T-cell (primary cell): ENCODE data around the gene POMZP3. TPM values are rescaled to one million over a fixed set of nuclear protein-coding genes. Genes with fewer than 3 reads are reported as not detected.
"Not testable (repeated sequence)": the region's sequence is repeated elsewhere in the genome, so short reads cannot be mapped to it uniquely, and the experiment has no call there.

Source experiments
- ATAC-seq, 4 experiments: fragments of 200-7000 bp in 3 of 4; fragments of 150-1000 bp in 1 of 4; cut with Tn5 transposase; replicated peaks in 1 of 4; 1 replicate in 3 of 4; 2 replicates in 1 of 4; pipeline ENCODE4 v1.10.0; 2021; ENCODE audit warnings: moderate library complexity in 3 of 4, mild to moderate bottlenecking in 2 of 4, moderate number of reproducible peaks in 1 of 4
- CTCF ChIA-PET, 2 donors: fragments of 300-600 bp; sonication (Branson Sonifier 250); formaldehyde crosslinking; loops; one replicate each; lab custom pipeline; 2022; ENCODE audit warnings: antibody characterized with exemption in 2 of 2; lab: Charles Lee
- POLR2A ChIA-PET, 2 donors: fragments of 300-600 bp; sonication (Branson Sonifier 250); formaldehyde crosslinking; loops; one replicate each; lab custom pipeline; 2022; ENCODE audit warnings: antibody characterized with exemption in 2 of 2; lab: Charles Lee
- DNase-seq, 35 experiments: peaks; one replicate each; pipeline versions ENCODE4 v3.0.0 to v3.0.0-alpha.2; 2013 to 2023
- H3K27ac ChIP-seq: one replicate; pipeline ENCODE4 v1.5.1; 2013; ENCODE audit warnings: low read length
- H3K27me3 ChIP-seq, 2 experiments: replicated peaks in 1 of 2; 1 replicate in 1 of 2; 2 replicates in 1 of 2; pipeline versions ENCODE4 v1.6.1 to v1.7.0; 2013; ENCODE audit warnings: low read length in 1 of 2, mixed read lengths in 1 of 2; ENCODE audit not compliant: control insufficient read depth in 2 of 2, insufficient read depth in 2 of 2; ENCODE audit errors: extremely low read depth in 1 of 2
- H3K36me3 ChIP-seq, 2 donors: 1 replicate in 1 of 2; 2 replicates in 1 of 2; pipeline versions ENCODE4 v1.6.1 to v1.7.0; 2013; ENCODE audit warnings: low read length in 1 of 2; ENCODE audit not compliant: control insufficient read depth in 2 of 2, insufficient read depth in 1 of 2; ENCODE audit errors: extremely low read depth in 1 of 2
- H3K4me1 ChIP-seq, 2 experiments: 1 replicate in 1 of 2; 2 replicates in 1 of 2; pipeline versions ENCODE4 v1.6.1 to v1.7.0; 2013; ENCODE audit warnings: low read length in 2 of 2, mixed read lengths in 1 of 2; ENCODE audit not compliant: insufficient read depth in 2 of 2, control insufficient read depth in 1 of 2; ENCODE audit errors: extremely low read depth in 1 of 2
- H3K4me3 ChIP-seq, 2 donors: 1 replicate in 1 of 2; 2 replicates in 1 of 2; pipeline versions ENCODE4 v1.5.1 to v1.7.0; 2013; ENCODE audit warnings: mild to moderate bottlenecking in 2 of 2, low read length in 1 of 2, moderate library complexity in 1 of 2; ENCODE audit not compliant: control insufficient read depth in 1 of 2; ENCODE audit errors: extremely low read depth in 1 of 2
- H3K9me3 ChIP-seq: 2 replicates; pipeline ENCODE4 v1.7.0; 2013
- H3K27ac Mint-ChIP-seq, 2 donors: one replicate each; pipeline ENCODE4 v1.8.0; 2020 to 2021; ENCODE audit warnings: mild to moderate bottlenecking in 2 of 2, mixed read lengths in 2 of 2
- H3K27me3 Mint-ChIP-seq, 2 donors: one replicate each; pipeline ENCODE4 v1.8.0; 2021 to 2022; ENCODE audit warnings: mixed read lengths in 2 of 2
- H3K36me3 Mint-ChIP-seq: one replicate; pipeline ENCODE4 v1.8.0; 2021; ENCODE audit warnings: mixed read lengths
- H3K4me1 Mint-ChIP-seq, 3 donors: one replicate each; pipeline ENCODE4 v1.8.0; 2020 to 2022; ENCODE audit warnings: mixed read lengths in 3 of 3, mild to moderate bottlenecking in 1 of 3
- H3K4me3 Mint-ChIP-seq, 3 donors: one replicate each; pipeline ENCODE4 v1.8.0; 2020 to 2022; ENCODE audit warnings: mild to moderate bottlenecking in 3 of 3, mixed read lengths in 3 of 3, moderate library complexity in 3 of 3
- H3K9me3 Mint-ChIP-seq, 3 donors: one replicate each; pipeline ENCODE4 v1.8.0; 2020 to 2022; ENCODE audit warnings: mixed read lengths in 3 of 3
- WGBS: methylation state at CpG from one replicate; pipeline ENCODE4 v1.1.5; 2013; ENCODE audit warnings: missing lambda C conversion rate; ENCODE audit not compliant: insufficient coverage; 5-methylcytosine and 5-hydroxymethylcytosine counted together
- total RNA-seq, 35 experiments: library from RNA in 6 of 35; stranded (reverse) in 6 of 35; fragments of 120-200 nt in 1 of 35; gene quantifications; one replicate each; pipeline versions ENCODE4 v1.2.1 to v1.2.4 and lab custom pipeline; 2013 to 2026

The POMZP3 gene
- total RNA-seq, 5 donors from 2014 or later (not counting 1 experiment from before 2014, with no cell fraction given) = 18.6 to 35.7 (median 19.4) TPM

DNA sequence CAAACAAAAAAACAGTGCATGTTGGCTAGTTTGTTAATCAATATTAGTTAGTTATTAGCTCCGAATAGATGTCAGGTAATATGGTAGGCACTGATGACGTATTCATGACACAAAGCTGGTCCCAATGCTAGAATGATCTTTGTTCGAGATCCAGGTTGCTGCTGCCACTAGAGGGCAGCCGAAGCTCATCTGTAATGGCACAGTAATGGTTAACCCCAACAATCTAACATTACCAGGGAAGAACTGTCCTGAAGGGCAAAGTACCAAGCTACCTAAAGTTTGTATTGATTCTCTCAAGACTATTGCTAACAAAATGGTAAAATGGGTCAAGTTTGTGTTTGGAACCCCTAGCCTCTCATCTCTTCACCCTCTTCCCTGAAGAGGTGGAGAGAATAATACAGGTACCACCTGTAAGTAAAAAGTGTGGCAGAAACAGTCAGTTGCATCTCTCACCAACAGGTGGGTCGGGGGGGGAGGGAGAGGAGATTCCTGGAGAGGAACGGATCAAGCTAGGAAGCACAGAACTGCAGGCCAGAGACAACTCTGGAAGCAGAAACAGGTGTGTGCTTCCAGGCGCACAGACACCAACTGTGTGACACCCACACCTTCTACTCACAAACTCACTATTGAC is 10.1 kb upstream of the POMZP3 start:
- peak in 1 of 35 experiments; percentile 9 for DNase-seq
- H3K9me3 Mint-ChIP-seq, H3K4me3 ChIP-seq, H3K36me3 ChIP-seq, H3K9me3 ChIP-seq, H3K4me1 Mint-ChIP-seq, H3K27me3 Mint-ChIP-seq, H3K4me3 Mint-ChIP-seq, H3K4me1 ChIP-seq, H3K27me3 ChIP-seq, H3K36me3 Mint-ChIP-seq, CTCF ChIA-PET, H3K27ac Mint-ChIP-seq, H3K27ac ChIP-seq: not testable (repeated sequence)
- WGBS = no CpG with 5 or more reads among the region's 7 CpGs
- ATAC-seq = peak; percentile 63 to 86 (median 79)
- POLR2A ChIA-PET = interaction anchor here in 1 of 2 donors (0.7 kb wide), 1 partner anchor 1132 kb away, joined by 3 read pairs; no protein-coding TSS in a partner anchor

DNA sequence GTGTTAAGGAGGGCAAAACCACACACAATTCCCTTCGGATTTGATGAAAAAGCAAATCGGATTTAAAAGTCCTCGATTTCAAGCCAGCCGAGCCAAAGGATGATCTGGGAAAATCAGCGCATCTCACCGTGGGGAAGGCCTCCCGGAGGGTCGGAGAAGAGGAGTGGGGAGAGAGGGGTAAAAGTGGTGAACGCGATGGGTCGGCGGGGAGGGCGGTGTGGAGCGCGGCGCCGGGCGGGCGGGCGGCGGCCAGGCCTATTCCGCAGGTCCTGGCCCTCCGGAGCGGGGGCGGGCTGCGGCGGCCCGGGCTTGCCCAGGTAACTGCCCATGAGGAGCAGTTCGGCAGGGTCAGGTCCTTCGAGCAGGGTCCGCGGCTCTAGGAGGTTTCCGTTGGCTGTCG is 498 bp downstream of the POMZP3 start:
- H3K36me3 ChIP-seq, CTCF ChIA-PET, H3K27me3 ChIP-seq, H3K9me3 ChIP-seq, H3K9me3 Mint-ChIP-seq, POLR2A ChIA-PET, H3K27me3 Mint-ChIP-seq, H3K4me1 ChIP-seq, H3K36me3 Mint-ChIP-seq: not testable (repeated sequence)
- peak overlapping the region; percentile 38 for H3K27ac ChIP-seq
- peak; percentile 50 to 59 (median 54) for ATAC-seq
- 0% methylated on average over 5 of the region's 34 CpGs for WGBS
- peaks cover 7 to 14% (median 13%) of the 10 kb centered on the region in 3 donors for H3K4me1 Mint-ChIP-seq
- peak overlapping the region; percentile 79 to 90 (median 81) for H3K4me3 Mint-ChIP-seq
- peak overlapping the region; percentile 82 to 89 for H3K27ac Mint-ChIP-seq
- DNase-seq = peak in 5 of 35 experiments; percentile 4 to 41 (median 10)
- H3K4me3 ChIP-seq = peak overlapping the region in 1 of 2 donors; percentile 41

GRCh38 chr7:76619439-76620190 is 7.5 kb downstream of the POMZP3 start:
- not testable (repeated sequence) for H3K27me3 Mint-ChIP-seq, H3K4me1 Mint-ChIP-seq

DNA sequence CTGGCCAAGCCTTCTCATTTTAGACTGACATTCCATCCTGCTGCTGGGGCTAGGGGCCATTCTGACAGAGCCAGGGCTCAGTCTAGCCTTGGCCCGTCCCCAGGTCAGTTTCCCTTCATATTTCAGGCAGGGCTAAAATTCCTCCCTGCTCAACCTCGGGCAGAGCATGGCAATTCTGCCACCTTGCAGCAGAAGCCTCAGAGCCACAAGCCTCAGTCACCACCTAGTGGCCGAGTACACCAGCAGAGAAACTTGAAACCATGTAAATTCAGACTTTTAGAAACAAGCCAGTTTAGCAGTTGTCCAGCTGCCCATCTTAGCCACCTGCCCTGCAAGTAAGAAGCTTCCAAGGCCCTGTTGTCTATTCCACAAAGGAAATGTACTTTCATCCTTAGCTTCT is 13.3 kb downstream of the POMZP3 start:
- H3K9me3 ChIP-seq, H3K4me3 ChIP-seq, H3K36me3 ChIP-seq, H3K4me3 Mint-ChIP-seq, H3K27ac ChIP-seq, CTCF ChIA-PET, H3K27me3 Mint-ChIP-seq, H3K9me3 Mint-ChIP-seq, H3K4me1 Mint-ChIP-seq, POLR2A ChIA-PET, H3K36me3 Mint-ChIP-seq, H3K27me3 ChIP-seq, H3K4me1 ChIP-seq, H3K27ac Mint-ChIP-seq: not testable (repeated sequence)
- peak in 1 of 4 experiments; percentile 39 for ATAC-seq
- peak in 4 of 35 experiments; percentile 4 to 28 (median 8) for DNase-seq
- WGBS = no CpG with 5 or more reads among the region's 3 CpGs

More at GRCh38 chr7:76619439-76620190, 7.5 kb downstream of the POMZP3 start:
- no CpG with 5 or more reads among the region's 13 CpGs for WGBS
- DNase-seq, H3K27ac ChIP-seq, H3K27ac Mint-ChIP-seq, POLR2A ChIA-PET, H3K4me1 ChIP-seq, CTCF ChIA-PET, H3K9me3 Mint-ChIP-seq, H3K4me3 ChIP-seq, H3K4me3 Mint-ChIP-seq, H3K27me3 ChIP-seq, H3K36me3 ChIP-seq, H3K36me3 Mint-ChIP-seq, H3K9me3 ChIP-seq, ATAC-seq: not testable (repeated sequence)

DNA sequence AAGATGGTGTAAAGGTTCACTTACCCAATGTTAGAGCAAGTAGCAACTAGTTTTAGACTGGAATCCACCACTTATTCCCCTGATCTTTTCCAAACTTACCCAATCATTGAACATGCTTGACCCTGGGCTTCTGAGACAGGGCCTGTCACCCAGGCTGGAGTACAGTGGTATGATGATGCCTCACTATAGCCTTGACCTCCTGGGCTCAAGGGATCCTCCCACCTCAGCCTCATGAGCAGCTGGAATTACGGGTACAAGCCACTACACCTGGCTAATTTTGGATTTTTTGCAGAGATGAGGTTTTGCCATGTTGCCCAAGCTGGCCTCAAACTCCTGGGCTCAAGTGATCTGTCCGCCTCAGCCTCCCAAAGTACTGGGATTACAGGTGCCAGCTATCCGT is 14.8 kb downstream of the POMZP3 start:
- H3K4me3 Mint-ChIP-seq, H3K27ac Mint-ChIP-seq, H3K36me3 Mint-ChIP-seq, H3K9me3 Mint-ChIP-seq, H3K36me3 ChIP-seq, H3K27ac ChIP-seq, CTCF ChIA-PET, ATAC-seq, DNase-seq, H3K27me3 Mint-ChIP-seq, H3K9me3 ChIP-seq, H3K27me3 ChIP-seq, H3K4me3 ChIP-seq, POLR2A ChIA-PET: not testable (repeated sequence)
- H3K4me1 Mint-ChIP-seq = peaks cover 5 to 13% (median 11%) of the 10 kb centered on the region in 3 donors
- peaks cover 3 to 11% of the 10 kb centered on the region in 2 experiments for H3K4me1 ChIP-seq
- WGBS = no CpG with 5 or more reads among the region's 3 CpGs

GRCh38 chr7:76609864-76610263 is 17.2 kb downstream of the POMZP3 start:
- WGBS = no CpG with 5 or more reads among the region's 10 CpGs
- H3K9me3 Mint-ChIP-seq, H3K36me3 ChIP-seq, H3K27ac Mint-ChIP-seq, POLR2A ChIA-PET, H3K27me3 ChIP-seq, H3K9me3 ChIP-seq, H3K36me3 Mint-ChIP-seq, H3K27ac ChIP-seq, H3K27me3 Mint-ChIP-seq, CTCF ChIA-PET, H3K4me3 Mint-ChIP-seq, H3K4me3 ChIP-seq, DNase-seq: not testable (repeated sequence)
- ATAC-seq = peak; percentile 23 to 48 (median 40)
- peaks cover 5 to 22% (median 17%) of the 10 kb centered on the region in 3 donors for H3K4me1 Mint-ChIP-seq
- H3K4me1 ChIP-seq = peaks cover 3 to 22% of the 10 kb centered on the region in 2 experiments
